Measurements from ENCODE around the gene ZNF268.

ZNF268 gene

GRCh38 chr12:133181238-133181959 lies at the start of gene ZNF268:
Gene ZNF268 (plus strand): TSS chr12:133181495. CDS start chr12:133181998, 503 bp downstream.
- peak; percentile 92 for FAIRE-seq

GRCh38 chr12:133135747-133136146 lies 45.5 kb upstream of the ZNF268 start:
- FAIRE-seq, result no peak

DNA sequence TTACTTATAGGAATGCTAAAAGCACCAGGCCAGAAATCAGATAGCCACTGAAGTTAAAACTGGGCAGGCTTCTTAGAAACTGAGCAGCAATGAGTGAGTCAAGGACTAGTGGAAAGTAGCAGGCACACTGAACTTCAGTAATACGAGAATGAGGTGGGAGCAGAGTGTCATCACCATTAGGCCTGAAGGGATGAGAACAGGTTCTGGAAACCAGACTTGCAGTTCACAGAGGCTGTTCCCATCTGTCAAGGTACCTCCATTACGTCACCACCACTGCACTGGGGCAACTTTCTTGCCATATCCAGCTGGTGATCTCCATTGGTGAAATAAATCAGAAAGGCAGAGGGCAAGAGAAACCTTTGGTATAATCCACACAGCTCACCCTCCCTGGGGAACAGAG lies 35.3 kb upstream of the ZNF268 start:
- FAIRE-seq, result no peak

DNA sequence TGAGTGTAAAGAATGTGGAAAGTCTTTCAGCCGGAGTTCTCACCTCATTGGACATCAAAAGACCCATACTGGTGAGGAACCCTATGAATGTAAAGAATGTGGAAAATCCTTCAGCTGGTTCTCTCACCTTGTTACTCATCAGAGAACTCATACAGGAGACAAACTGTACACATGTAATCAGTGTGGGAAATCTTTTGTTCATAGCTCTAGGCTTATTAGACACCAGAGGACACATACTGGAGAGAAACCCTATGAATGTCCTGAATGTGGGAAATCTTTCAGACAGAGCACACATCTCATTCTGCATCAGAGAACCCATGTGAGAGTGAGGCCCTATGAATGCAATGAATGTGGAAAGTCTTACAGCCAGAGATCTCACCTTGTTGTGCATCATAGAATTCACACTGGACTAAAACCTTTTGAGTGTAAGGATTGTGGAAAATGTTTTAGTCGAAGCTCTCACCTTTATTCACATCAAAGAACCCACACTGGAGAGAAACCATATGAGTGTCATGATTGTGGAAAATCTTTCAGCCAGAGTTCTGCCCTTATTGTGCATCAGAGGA lies 25.1 kb upstream of the ZNF268 start:
- no peak for FAIRE-seq

- FAIRE-seq, result no peak
Measured at GRCh38 chr12:133165776-133166175, 15.5 kb upstream of the ZNF268 start.

GRCh38 chr12:133172491-133172890 lies 8.8 kb upstream of the ZNF268 start:
- FAIRE-seq, result no peak

- FAIRE-seq, result no peak
Measured at GRCh38 chr12:133174901-133175300, 6.4 kb upstream of the ZNF268 start.

DNA sequence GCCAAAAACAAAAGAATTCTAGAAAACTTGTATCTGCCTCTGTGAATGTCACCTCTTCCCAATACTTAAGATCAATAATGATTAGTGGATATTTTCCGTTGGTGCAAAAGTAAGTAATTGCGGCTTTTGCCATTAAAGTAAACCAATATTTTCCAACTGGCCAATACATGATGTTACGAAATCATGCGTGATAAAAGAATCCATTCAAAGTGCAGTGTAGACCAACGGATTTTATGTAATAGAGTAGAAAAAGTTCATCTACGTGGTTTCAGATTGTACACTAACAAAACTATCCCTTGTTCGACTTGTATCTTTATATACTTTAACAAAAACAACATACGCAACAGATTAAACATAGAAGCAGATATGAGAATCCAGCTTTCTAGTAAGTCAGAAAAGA lies 626 bp upstream of the ZNF268 start:
- FAIRE-seq, result no peak

DNA sequence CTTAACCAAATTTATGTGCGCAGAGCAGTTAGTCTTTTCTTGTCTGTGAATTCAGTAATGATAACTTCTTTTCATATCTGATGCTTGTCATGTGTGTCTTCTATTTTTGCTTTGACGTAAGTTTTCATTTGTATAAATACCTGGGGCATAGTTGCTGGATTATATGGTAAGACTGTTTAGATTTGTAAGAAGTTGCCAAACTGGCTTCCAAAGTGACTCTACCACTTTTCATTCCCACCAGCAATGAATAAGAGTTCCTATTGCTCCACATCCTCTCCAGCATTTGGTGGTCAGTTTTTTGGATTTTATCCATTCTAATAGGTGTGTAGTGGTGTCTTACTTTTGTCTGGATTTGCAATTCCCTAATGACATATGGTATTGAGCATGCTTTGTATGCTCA lies 8.9 kb downstream of the ZNF268 start:
- no peak for FAIRE-seq

- no peak for FAIRE-seq
Measured at GRCh38 chr12:133192847-133193246, 11.6 kb downstream of the ZNF268 start.

- no peak for FAIRE-seq
Measured at GRCh38 chr12:133201888-133202287, 20.6 kb downstream of the ZNF268 start.

DNA sequence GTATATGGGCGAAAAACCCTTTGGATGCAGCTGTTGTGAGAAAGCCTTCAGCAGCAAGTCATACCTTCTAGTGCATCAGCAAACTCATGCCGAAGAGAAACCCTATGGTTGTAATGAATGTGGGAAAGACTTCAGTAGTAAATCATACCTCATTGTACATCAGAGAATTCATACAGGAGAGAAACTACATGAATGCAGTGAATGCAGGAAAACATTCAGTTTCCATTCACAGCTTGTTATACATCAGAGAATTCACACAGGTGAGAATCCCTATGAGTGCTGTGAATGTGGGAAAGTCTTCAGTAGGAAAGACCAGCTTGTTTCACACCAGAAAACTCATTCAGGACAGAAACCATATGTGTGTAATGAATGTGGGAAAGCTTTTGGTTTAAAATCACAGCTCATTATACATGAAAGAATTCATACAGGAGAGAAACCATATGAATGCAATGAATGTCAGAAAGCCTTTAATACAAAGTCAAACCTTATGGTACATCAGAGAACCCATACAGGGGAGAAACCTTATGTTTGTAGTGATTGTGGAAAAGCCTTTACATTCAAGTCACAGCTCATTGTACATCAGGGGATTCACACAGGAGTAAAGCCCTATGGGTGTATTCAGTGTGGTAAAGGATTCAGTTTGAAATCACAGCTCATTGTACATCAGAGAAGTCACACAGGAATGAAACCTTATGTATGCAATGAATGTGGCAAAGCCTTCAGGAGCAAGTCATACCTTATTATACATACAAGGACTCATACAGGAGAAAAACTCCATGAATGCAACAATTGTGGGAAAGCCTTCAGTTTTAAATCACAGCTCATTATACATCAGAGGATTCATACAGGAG lies 21.4 kb downstream of the ZNF268 start:
- no peak for FAIRE-seq

GRCh38 chr12:133203344-133204263 lies 22.3 kb downstream of the ZNF268 start:
- no peak for FAIRE-seq

DNA sequence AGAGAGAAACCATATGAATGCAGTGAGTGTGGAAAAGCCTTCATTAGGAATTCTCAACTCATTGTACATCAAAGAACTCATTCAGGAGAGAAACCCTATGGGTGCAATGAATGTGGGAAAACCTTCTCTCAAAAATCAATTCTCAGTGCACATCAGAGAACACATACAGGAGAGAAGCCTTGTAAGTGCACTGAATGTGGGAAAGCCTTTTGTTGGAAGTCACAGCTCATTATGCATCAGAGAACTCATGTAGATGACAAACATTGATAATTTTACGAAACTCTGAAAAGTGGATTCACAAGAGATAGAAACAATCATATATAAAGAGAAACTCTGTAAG lies 22.9 kb downstream of the ZNF268 start:
- no peak for FAIRE-seq

- no peak for FAIRE-seq
Measured at GRCh38 chr12:133206390-133206789, 25.1 kb downstream of the ZNF268 start.

DNA sequence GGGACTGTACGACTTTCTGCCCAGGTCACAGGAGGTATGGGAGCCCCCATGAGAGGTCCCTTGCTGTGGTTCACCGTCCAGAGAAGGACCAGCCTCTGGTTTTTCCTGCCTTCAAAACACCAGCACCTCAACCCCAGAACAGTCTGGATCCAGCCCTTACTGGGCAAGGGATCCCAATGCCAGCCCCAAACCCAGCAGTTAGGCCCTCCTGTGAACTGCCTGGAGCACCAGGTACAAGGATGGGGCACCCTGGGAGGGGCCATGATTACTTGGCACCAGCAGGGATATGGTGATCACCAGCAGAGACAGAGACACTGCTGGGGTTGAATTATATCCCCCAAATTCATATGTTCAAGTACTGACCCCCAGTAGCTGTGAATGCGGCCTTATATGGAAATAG lies 34.4 kb downstream of the ZNF268 start:
- FAIRE-seq, result no peak

DNA sequence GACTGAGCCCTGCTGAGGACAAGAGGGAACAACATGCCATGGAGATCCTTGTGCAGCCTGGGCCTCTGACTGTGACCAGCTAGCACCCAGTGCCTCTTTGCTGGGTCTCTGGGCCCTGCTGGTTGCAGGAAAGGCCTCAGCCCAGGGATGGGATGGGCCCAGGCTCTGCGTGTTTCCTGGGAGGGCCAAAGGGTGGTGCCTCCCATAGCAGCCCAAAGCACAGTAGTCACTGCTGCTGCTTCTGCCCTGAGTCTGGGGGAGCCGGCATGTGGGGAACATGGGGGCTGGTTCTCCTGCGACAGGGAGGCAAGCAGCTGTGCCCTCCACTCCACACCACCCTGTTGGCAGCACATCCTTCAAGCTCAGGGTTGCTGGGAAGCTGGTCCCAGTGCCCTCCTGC lies 35.9 kb downstream of the ZNF268 start:
- FAIRE-seq, result no peak

DNA sequence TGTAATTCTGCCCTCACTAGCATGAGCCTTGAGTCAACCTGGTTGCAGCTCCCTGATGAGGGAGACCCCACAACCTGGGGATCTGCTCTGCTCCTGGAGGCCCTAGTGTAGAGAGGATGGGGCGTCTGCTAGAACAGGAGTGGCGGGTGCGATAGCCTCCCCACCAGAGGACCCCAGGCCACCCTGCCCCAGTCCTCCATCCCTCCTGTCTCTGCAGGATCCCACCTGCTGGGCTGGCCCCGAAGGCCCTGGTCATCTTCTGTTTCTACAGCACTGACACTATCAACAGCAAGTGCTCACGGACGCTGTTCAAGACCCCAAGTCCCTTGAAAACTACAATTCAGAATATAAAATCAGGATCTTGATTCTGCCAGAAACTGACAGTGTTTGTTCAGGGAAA lies 39.2 kb downstream of the ZNF268 start:
- no peak for FAIRE-seq

DNA sequence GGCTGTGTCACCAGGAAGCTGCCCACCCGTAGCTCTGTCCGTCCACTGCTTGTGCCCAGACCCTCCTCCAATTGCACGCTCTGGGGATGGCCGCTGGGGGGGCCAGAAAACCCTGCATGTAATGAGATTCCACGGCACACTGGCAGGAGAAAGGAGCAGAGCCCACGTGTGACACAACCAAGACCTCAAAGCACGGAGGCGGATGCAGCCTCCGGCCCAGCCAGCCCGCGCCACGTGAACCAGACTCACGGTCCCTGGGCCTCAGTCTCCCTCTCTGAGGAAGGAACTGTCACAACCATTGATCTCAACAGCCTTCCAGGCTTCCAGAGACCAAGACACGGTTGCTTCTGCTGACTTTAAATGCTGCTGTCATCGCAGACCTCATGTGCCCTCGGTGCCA lies 39.9 kb downstream of the ZNF268 start:
- no peak for FAIRE-seq

DNA sequence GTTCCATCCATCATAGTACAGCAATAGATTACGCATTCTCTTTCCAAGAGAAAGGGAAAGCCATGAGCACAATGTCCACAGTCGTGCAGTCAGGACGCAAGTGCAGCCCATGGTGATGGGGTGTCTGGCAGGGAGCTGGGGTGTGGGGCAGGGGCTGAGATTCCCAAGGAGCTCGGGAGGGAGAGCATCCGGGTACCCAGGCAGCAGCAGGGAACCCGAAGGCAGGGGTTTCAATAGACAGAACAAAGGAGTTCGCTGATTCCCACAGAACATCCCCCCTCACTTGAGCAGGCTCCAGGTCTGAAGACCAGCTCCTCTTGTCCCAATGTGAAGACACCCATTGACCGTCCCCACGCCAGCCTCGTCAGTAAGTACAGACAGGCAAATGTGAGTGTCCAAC lies 40.9 kb downstream of the ZNF268 start:
- no peak for FAIRE-seq

GRCh38 chr12:133225527-133225926 lies 44.2 kb downstream of the ZNF268 start:
- no peak for FAIRE-seq

DNA sequence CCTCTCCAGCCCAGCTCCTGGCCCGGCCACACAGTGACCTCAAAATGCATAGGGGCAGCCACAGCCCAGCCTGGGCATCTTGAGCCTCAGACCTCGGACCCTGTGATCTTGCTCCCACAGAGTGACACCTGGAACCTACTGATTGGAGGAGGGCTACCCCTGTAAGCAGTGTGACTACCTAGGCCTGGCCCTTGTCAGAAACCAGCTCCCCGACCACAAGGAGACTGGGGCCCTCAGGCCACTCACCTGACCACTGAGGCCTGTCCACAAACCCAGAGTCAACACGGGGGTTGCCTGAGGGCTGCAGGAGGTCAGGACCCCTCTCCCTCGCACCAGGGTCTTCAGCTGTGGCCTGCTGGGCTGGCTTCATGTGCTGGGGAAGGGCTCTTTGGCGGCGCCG lies 45.4 kb downstream of the ZNF268 start:
- no peak for FAIRE-seq

- no peak for FAIRE-seq
Measured at GRCh38 chr12:133227281-133227852, 46.1 kb downstream of the ZNF268 start.
